Neuronal stem cell (in vitro differentiated cells): ENCODE results near the gene HGF.

Experiments
- DNase-seq: peaks from one replicate; pipeline ENCODE4 v3.0.0-alpha.2; 2013; ENCODE audit warnings: low spot score
- H2AFZ ChIP-seq: one replicate; pipeline ENCODE4 v1.6.1; 2013; ENCODE audit warnings: mild to moderate bottlenecking, low read length, inconsistent platforms
- H2AK5ac ChIP-seq: 2 replicates; pipeline ENCODE4 v1.6.1; 2013; ENCODE audit warnings: low read depth, mild to moderate bottlenecking, inconsistent platforms, low read length, moderate library complexity, mixed read lengths
- H2BK120ac ChIP-seq: 2 replicates; pipeline ENCODE4 v1.6.1; 2013; ENCODE audit warnings: low read depth, mild to moderate bottlenecking, inconsistent platforms, low read length, moderate library complexity, mixed read lengths
- H2BK12ac ChIP-seq: one replicate; pipeline ENCODE4 v1.6.1; 2013; ENCODE audit warnings: low read length, inconsistent platforms
- H2BK15ac ChIP-seq: 2 replicates; pipeline ENCODE4 v1.6.1; 2013; ENCODE audit warnings: mild to moderate bottlenecking, low read length, inconsistent platforms, mixed read lengths
- H2BK5ac ChIP-seq: one replicate; pipeline ENCODE4 v1.6.1; 2013; ENCODE audit warnings: inconsistent platforms, mild to moderate bottlenecking, low read length, moderate library complexity
- H3K14ac ChIP-seq: one replicate; pipeline ENCODE4 v1.6.1; 2013; ENCODE audit warnings: low read length, inconsistent platforms
- H3K18ac ChIP-seq: 2 replicates; pipeline ENCODE4 v1.6.1; 2013; ENCODE audit warnings: low read length, inconsistent platforms
- H3K23ac ChIP-seq: 2 replicates; pipeline ENCODE4 v1.6.1; 2013; ENCODE audit warnings: low read depth, mild to moderate bottlenecking, mixed read lengths, low read length, inconsistent platforms; ENCODE audit not compliant: poor library complexity
- H3K27ac ChIP-seq: replicated peaks from 3 replicates; pipeline ENCODE4 v1.5.1; 2013; ENCODE audit warnings: low read length, inconsistent platforms
- H3K27me3 ChIP-seq, 3 experiments: 2 replicates each; pipeline ENCODE4 v1.6.1; 2013; ENCODE audit warnings: low read length in 3 of 3, mild to moderate bottlenecking in 2 of 3, inconsistent platforms in 1 of 3, low read depth in 1 of 3, mixed read lengths in 1 of 3, moderate library complexity in 1 of 3; ENCODE audit not compliant: control insufficient read depth in 3 of 3, insufficient read depth in 3 of 3
- H3K36me3 ChIP-seq, 2 donors: replicated peaks in 1 of 2; 2 replicates each; pipeline ENCODE4 v1.6.1; 2013; ENCODE audit warnings: low read length in 2 of 2; ENCODE audit not compliant: control insufficient read depth in 2 of 2, insufficient read depth in 2 of 2
- H3K4ac ChIP-seq: 2 replicates; pipeline ENCODE4 v1.6.1; 2013; ENCODE audit warnings: inconsistent platforms, mild to moderate bottlenecking, low read length, moderate library complexity
- H3K4me1 ChIP-seq, 2 donors: 1 replicate in 1 of 2; 2 replicates in 1 of 2; pipeline ENCODE4 v1.6.1; 2013; ENCODE audit warnings: low read length in 2 of 2, low read depth in 1 of 2; ENCODE audit not compliant: control insufficient read depth in 2 of 2, insufficient read depth in 1 of 2
- H3K4me2 ChIP-seq: one replicate; pipeline ENCODE4 v1.6.1; 2013; ENCODE audit warnings: mild to moderate bottlenecking, low read length, inconsistent platforms; ENCODE audit not compliant: insufficient read depth, poor library complexity, severe bottlenecking
- H3K4me3 ChIP-seq, 2 donors: 2 replicates each; pipeline ENCODE4 v1.5.1; 2013; ENCODE audit warnings: low read length in 2 of 2, mild to moderate bottlenecking in 2 of 2, inconsistent platforms in 1 of 2, moderate library complexity in 1 of 2
- H3K79me1 ChIP-seq: one replicate; pipeline ENCODE4 v1.6.1; 2013; ENCODE audit warnings: low read depth, mild to moderate bottlenecking, inconsistent platforms, low read length, moderate library complexity
- H3K9ac ChIP-seq: one replicate; pipeline ENCODE4 v1.6.1; 2013; ENCODE audit warnings: mild to moderate bottlenecking, low read depth, low read length, inconsistent platforms; ENCODE audit not compliant: poor library complexity
- H3K9me3 ChIP-seq, 2 donors: replicated peaks in 1 of 2; 2 replicates each; pipeline versions ENCODE3 to v1.6.1; 2013; ENCODE audit warnings: low read length in 2 of 2, mild to moderate bottlenecking in 2 of 2, inconsistent platforms in 1 of 2, low read depth in 1 of 2, mixed read lengths in 1 of 2, moderate library complexity in 1 of 2; ENCODE audit not compliant: control insufficient read depth in 2 of 2, insufficient read depth in 1 of 2
- H4K8ac ChIP-seq: one replicate; pipeline ENCODE4 v1.6.1; 2013; ENCODE audit warnings: low read depth, mild to moderate bottlenecking, inconsistent platforms, low read length, moderate library complexity
- H4K91ac ChIP-seq: one replicate; pipeline ENCODE4 v1.6.1; 2013; ENCODE audit warnings: low read length, low read depth, mild to moderate bottlenecking, inconsistent platforms; ENCODE audit not compliant: poor library complexity
- WGBS, 2 donors: extraction: QIAGEN DNeasy Blood & Tissue Kit; methylation state at CpG; one replicate each; pipeline ENCODE4 v1.1.7; 2013; ENCODE audit warnings: missing lambda C conversion rate in 2 of 2, mixed read lengths in 1 of 2; ENCODE audit not compliant: insufficient read length in 2 of 2, insufficient replicate concordance in 1 of 2; ENCODE audit errors: extremely low coverage in 2 of 2; 5-methylcytosine and 5-hydroxymethylcytosine counted together

Gene HGF

DNA sequence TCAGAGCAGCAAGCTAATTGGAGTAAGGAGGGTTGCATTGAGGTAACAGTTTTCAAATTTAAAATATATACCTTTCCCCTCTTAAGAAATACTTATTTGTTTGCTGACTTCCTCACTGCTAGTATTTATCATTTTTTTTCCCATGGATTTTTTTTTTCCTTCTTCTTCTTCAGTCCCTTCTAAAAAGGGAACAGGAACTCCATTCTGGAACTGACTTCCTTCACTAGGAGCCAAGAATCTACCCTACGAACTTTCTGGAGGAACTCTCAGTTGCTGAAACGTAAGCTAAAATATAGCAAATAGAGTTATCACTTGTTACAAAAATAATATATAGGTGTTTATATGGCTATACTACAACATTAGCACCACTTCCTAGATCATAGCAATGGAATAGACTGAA, 95.4 kb downstream of the HGF start:
- Histone ChIP-seq H4K91ac (no peak overlapping the region), H3K9me3 (no peaks in the 10 kb centered on the region), H3K14ac (no peak overlapping the region), H2BK12ac (no peak overlapping the region), H3K79me1 (no peaks in the 10 kb centered on the region), H2BK15ac (no peak overlapping the region), H3K4me1 (peaks cover 7 to 8% of the 10 kb centered on the region in 2 donors), H3K23ac (no peak overlapping the region), H3K4me2 (no peak overlapping the region), H2BK5ac (no peak overlapping the region), H2BK120ac (no peak overlapping the region), H2AK5ac (no peak overlapping the region), H3K4me3 (no peak overlapping the region), H4K8ac (no peak overlapping the region), H3K27me3 (no peaks in the 10 kb centered on the region), H3K18ac (no peak overlapping the region), H2AFZ (no peak overlapping the region), H3K27ac (no peak overlapping the region), H3K36me3 (no peaks in the 10 kb centered on the region), H3K9ac (no peak overlapping the region), H3K4ac (no peak overlapping the region)
- no peak for DNase-seq
- WGBS, 2 donors: no CpG with 5 or more reads among the region's 2 CpGs

- H3K14ac ChIP-seq: no peak overlapping the region
- no peaks in the 10 kb centered on the region for H3K36me3 ChIP-seq
- H4K8ac ChIP-seq: no peak overlapping the region
- no peak overlapping the region for H3K9ac ChIP-seq
- no peak overlapping the region for H2BK15ac ChIP-seq
- H4K91ac ChIP-seq: no peak overlapping the region
- H2BK12ac ChIP-seq: no peak overlapping the region
- H3K4me3 ChIP-seq: no peak overlapping the region
- H2AK5ac ChIP-seq: no peak overlapping the region
- H3K27me3 ChIP-seq: no peaks in the 10 kb centered on the region
- no peak overlapping the region for H3K18ac ChIP-seq
- no peak overlapping the region for H3K23ac ChIP-seq
- H3K4me1 ChIP-seq: peaks cover 5 to 8% of the 10 kb centered on the region in 2 donors
- H2BK5ac ChIP-seq: no peak overlapping the region
- no peak overlapping the region for H3K4ac ChIP-seq
- H3K79me1 ChIP-seq: no peaks in the 10 kb centered on the region
- no peak overlapping the region for H3K4me2 ChIP-seq
- WGBS, 2 donors: no CpG with 5 or more reads among the region's 1 CpG
- H3K9me3 ChIP-seq: no peaks in the 10 kb centered on the region
- H2AFZ ChIP-seq: peak overlapping the region; percentile 19
- H3K27ac ChIP-seq: peak overlapping the region; percentile 88
- peak; percentile 83 for DNase-seq
- no peak overlapping the region for H2BK120ac ChIP-seq
Measured at GRCh38 chr7:81672872-81673271, 97.0 kb downstream of the HGF start.

- DNase-seq: no peak
- H3K9me3 ChIP-seq: no peaks in the 10 kb centered on the region
- no peak overlapping the region for H3K14ac ChIP-seq
- no peak overlapping the region for H3K4me2 ChIP-seq
- H3K18ac ChIP-seq: no peak overlapping the region
- H3K79me1 ChIP-seq: no peaks in the 10 kb centered on the region
- no peaks in the 10 kb centered on the region for H3K27me3 ChIP-seq
- H2BK5ac ChIP-seq: no peak overlapping the region
- H2BK15ac ChIP-seq: no peak overlapping the region
- no peak overlapping the region for H4K91ac ChIP-seq
- no peak overlapping the region for H3K9ac ChIP-seq
- H3K23ac ChIP-seq: no peak overlapping the region
- no CpG with 5 or more reads among the region's 3 CpGs for WGBS, 2 donors
- H2BK12ac ChIP-seq: no peak overlapping the region
- H2BK120ac ChIP-seq: no peak overlapping the region
- H3K4ac ChIP-seq: no peak overlapping the region
- peaks cover 1 to 8% of the 10 kb centered on the region in 2 donors for H3K4me1 ChIP-seq
- peak overlapping the region; percentile 45 for H2AFZ ChIP-seq
- H3K36me3 ChIP-seq: no peaks in the 10 kb centered on the region
- H3K4me3 ChIP-seq: no peak overlapping the region
- no peak overlapping the region for H3K27ac ChIP-seq
- no peak overlapping the region for H2AK5ac ChIP-seq
- no peak overlapping the region for H4K8ac ChIP-seq
Measured at GRCh38 chr7:81669476-81670105, 100.3 kb downstream of the HGF start.

DNA sequence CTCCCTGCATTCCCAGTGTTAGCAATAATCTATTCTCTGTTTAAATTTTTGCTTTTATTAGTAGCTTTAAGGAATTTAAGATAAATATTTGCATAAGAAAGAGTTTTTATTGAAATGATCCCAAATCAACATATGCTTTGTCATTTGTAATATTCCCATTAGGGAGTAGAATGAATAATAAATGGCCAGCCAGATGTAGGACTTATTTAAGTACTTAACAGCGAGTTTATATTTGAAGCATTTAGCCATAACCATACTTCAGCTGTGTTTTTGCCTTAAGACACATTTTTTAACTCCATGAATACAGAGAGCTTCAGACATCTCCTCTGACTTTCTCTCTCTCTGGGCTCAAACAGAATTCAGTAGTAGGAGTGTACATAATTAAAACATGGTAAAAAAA, 103.6 kb downstream of the HGF start:
- Histone ChIP-seq H3K4ac (no peak overlapping the region), H3K79me1 (no peaks in the 10 kb centered on the region), H3K4me3 (no peak overlapping the region), H3K36me3 (no peaks in the 10 kb centered on the region), H3K23ac (no peak overlapping the region), H3K27me3 (no peaks in the 10 kb centered on the region), H3K14ac (no peak overlapping the region), H2AFZ (no peak overlapping the region), H4K91ac (no peak overlapping the region), H3K9ac (no peak overlapping the region), H4K8ac (no peak overlapping the region), H2BK120ac (no peak overlapping the region), H2BK12ac (no peak overlapping the region), H3K9me3 (no peaks in the 10 kb centered on the region), H2BK5ac (no peak overlapping the region), H3K4me1 (peaks cover 0 to 1% of the 10 kb centered on the region in 2 donors), H2AK5ac (no peak overlapping the region), H3K4me2 (no peak overlapping the region), H3K18ac (no peak overlapping the region), H3K27ac (no peak overlapping the region), H2BK15ac (no peak overlapping the region)
- DNase-seq: no peak
- no CpG with 5 or more reads among the region's 1 CpG for WGBS, 2 donors
